Mucosa of stomach (tissue), 1 donor: Measurements from ENCODE around the gene MUSTN1.

ENCODE experiments used
- H3K27me3 ChIP-seq: one replicate; pipeline ENCODE4 v1.7.0; 2013; ENCODE audit warnings: mild to moderate bottlenecking, low read length; ENCODE audit not compliant: control insufficient read depth, insufficient read depth
- H3K36me3 ChIP-seq: one replicate; pipeline ENCODE4 v1.7.0; 2013; ENCODE audit warnings: low read length; ENCODE audit not compliant: control insufficient read depth, insufficient read depth
- H3K4me1 ChIP-seq: one replicate; pipeline ENCODE4 v1.7.0; 2013; ENCODE audit warnings: mild to moderate bottlenecking, low read length; ENCODE audit not compliant: control insufficient read depth, insufficient read depth
- H3K4me3 ChIP-seq: one replicate; pipeline ENCODE4 v1.7.0; 2013; ENCODE audit warnings: low read length
- H3K9ac ChIP-seq: one replicate; pipeline ENCODE4 v1.7.0; 2013; ENCODE audit warnings: mild to moderate bottlenecking, low read length, moderate library complexity
- H3K9me3 ChIP-seq: one replicate; pipeline ENCODE4 v1.7.0; 2013; ENCODE audit warnings: mild to moderate bottlenecking, low read length, moderate library complexity; ENCODE audit not compliant: control insufficient read depth
- donor health status: Pancreatic carcinoma.

MUSTN1 gene

GRCh38 chr3:52871761-52872160, 36.9 kb upstream of the MUSTN1 start:
- Histone ChIP-seq H3K9me3 (no peaks in the 10 kb centered on the region), H3K27me3 (no peaks in the 10 kb centered on the region), H3K9ac (no peak overlapping the region), H3K36me3 (no peaks in the 10 kb centered on the region), H3K4me3 (no peak overlapping the region), H3K4me1 (no peaks in the 10 kb centered on the region)

- H3K27me3 ChIP-seq: no peaks in the 10 kb centered on the region
- H3K9ac ChIP-seq: no peak overlapping the region
- H3K9me3 ChIP-seq: no peaks in the 10 kb centered on the region
- H3K4me3 ChIP-seq: no peak overlapping the region
- H3K4me1 ChIP-seq: no peaks in the 10 kb centered on the region
- H3K36me3 ChIP-seq: no peaks in the 10 kb centered on the region
Measured at GRCh38 chr3:52870471-52870870, 35.7 kb upstream of the MUSTN1 start.

GRCh38 chr3:52866427-52866826, 31.6 kb upstream of the MUSTN1 start:
- H3K4me1 ChIP-seq: no peaks in the 10 kb centered on the region
- H3K9me3 ChIP-seq: no peaks in the 10 kb centered on the region
- H3K36me3 ChIP-seq: no peaks in the 10 kb centered on the region
- no peak overlapping the region for H3K4me3 ChIP-seq
- H3K27me3 ChIP-seq: no peaks in the 10 kb centered on the region
- H3K9ac ChIP-seq: no peak overlapping the region

GRCh38 chr3:52865994-52866393, 31.2 kb upstream of the MUSTN1 start:
- Histone ChIP-seq H3K27me3 (no peaks in the 10 kb centered on the region), H3K4me3 (no peak overlapping the region), H3K9ac (no peak overlapping the region), H3K9me3 (no peaks in the 10 kb centered on the region), H3K36me3 (no peaks in the 10 kb centered on the region), H3K4me1 (no peaks in the 10 kb centered on the region)

GRCh38 chr3:52860424-52860768, 25.6 kb upstream of the MUSTN1 start:
- H3K4me1 ChIP-seq: no peaks in the 10 kb centered on the region
- H3K4me3 ChIP-seq: no peak overlapping the region
- no peaks in the 10 kb centered on the region for H3K36me3 ChIP-seq
- H3K27me3 ChIP-seq: no peaks in the 10 kb centered on the region
- H3K9ac ChIP-seq: no peak overlapping the region
- H3K9me3 ChIP-seq: no peaks in the 10 kb centered on the region

- Histone ChIP-seq H3K4me1 (no peaks in the 10 kb centered on the region), H3K36me3 (no peaks in the 10 kb centered on the region), H3K27me3 (no peaks in the 10 kb centered on the region), H3K9ac (no peak overlapping the region), H3K9me3 (no peaks in the 10 kb centered on the region), H3K4me3 (no peak overlapping the region)
Measured at GRCh38 chr3:52859686-52860423, 25.0 kb upstream of the MUSTN1 start.

- Histone ChIP-seq H3K27me3 (no peaks in the 10 kb centered on the region), H3K9ac (no peak overlapping the region), H3K4me3 (no peak overlapping the region), H3K4me1 (no peaks in the 10 kb centered on the region), H3K36me3 (no peaks in the 10 kb centered on the region), H3K9me3 (no peaks in the 10 kb centered on the region)
Measured at GRCh38 chr3:52857864-52858263, 23.0 kb upstream of the MUSTN1 start.

GRCh38 chr3:52857133-52857532, 22.3 kb upstream of the MUSTN1 start:
- Histone ChIP-seq H3K9ac (no peak overlapping the region), H3K36me3 (no peaks in the 10 kb centered on the region)

GRCh38 chr3:52856666-52857065, 21.8 kb upstream of the MUSTN1 start:
- H3K36me3 ChIP-seq: no peaks in the 10 kb centered on the region
- no peaks in the 10 kb centered on the region for H3K27me3 ChIP-seq
- no peaks in the 10 kb centered on the region for H3K9me3 ChIP-seq
- no peak overlapping the region for H3K9ac ChIP-seq
- H3K4me3 ChIP-seq: no peak overlapping the region
- no peaks in the 10 kb centered on the region for H3K4me1 ChIP-seq

More at GRCh38 chr3:52857133-52857532, 22.3 kb upstream of the MUSTN1 start:
- Histone ChIP-seq H3K9me3 (no peaks in the 10 kb centered on the region), H3K4me1 (no peaks in the 10 kb centered on the region), H3K27me3 (no peaks in the 10 kb centered on the region), H3K4me3 (no peak overlapping the region)

GRCh38 chr3:52854013-52854412, 19.2 kb upstream of the MUSTN1 start:
- Histone ChIP-seq H3K4me3 (no peak overlapping the region), H3K9me3 (no peaks in the 10 kb centered on the region), H3K27me3 (no peaks in the 10 kb centered on the region), H3K36me3 (peaks cover 3% of the 10 kb centered on the region), H3K4me1 (no peaks in the 10 kb centered on the region), H3K9ac (no peak overlapping the region)

- H3K27me3 ChIP-seq: no peaks in the 10 kb centered on the region
- H3K4me3 ChIP-seq: no peak overlapping the region
- peaks cover 6% of the 10 kb centered on the region for H3K36me3 ChIP-seq
- no peak overlapping the region for H3K9ac ChIP-seq
- no peaks in the 10 kb centered on the region for H3K9me3 ChIP-seq
- H3K4me1 ChIP-seq: no peaks in the 10 kb centered on the region
Measured at GRCh38 chr3:52852419-52852818, 17.6 kb upstream of the MUSTN1 start.

- Histone ChIP-seq H3K4me1 (no peaks in the 10 kb centered on the region), H3K36me3 (peaks cover 6% of the 10 kb centered on the region), H3K27me3 (no peaks in the 10 kb centered on the region), H3K9ac (no peak overlapping the region), H3K9me3 (no peaks in the 10 kb centered on the region), H3K4me3 (no peak overlapping the region)
Measured at GRCh38 chr3:52851348-52851747, 16.5 kb upstream of the MUSTN1 start.

GRCh38 chr3:52849656-52850055, 14.8 kb upstream of the MUSTN1 start:
- Histone ChIP-seq H3K9me3 (no peaks in the 10 kb centered on the region), H3K4me3 (no peak overlapping the region), H3K9ac (no peak overlapping the region), H3K36me3 (peaks cover 6% of the 10 kb centered on the region), H3K4me1 (peaks cover 9% of the 10 kb centered on the region), H3K27me3 (no peaks in the 10 kb centered on the region)
